Transverse colon (tissue), 4 donors: ENCODE measurements around the gene DEPP1. TPM values are rescaled to one million over a fixed set of nuclear protein-coding genes. Genes with fewer than 3 reads are reported as not detected.
A peak's percentile ranks its signal among the peaks of the same experiment; 100 is the strongest.

Source experiments
- DNase-seq: peaks from one replicate; pipeline ENCODE4 v3.0.0-alpha.2; 2019
- H3K27ac ChIP-seq, 4 donors: fragments of 200-600 bp; sonication (generic); 2 replicates each; pipeline ENCODE4 v1.5.1; 2016 to 2018; ENCODE audit warnings: inconsistent platforms in 4 of 4
- H3K27me3 ChIP-seq: fragments of 200-600 bp; sonication (generic); 2 replicates; pipeline ENCODE4 v1.5.1; 2017; ENCODE audit warnings: inconsistent platforms
- H3K36me3 ChIP-seq, 4 donors: fragments of 200-600 bp; sonication (generic); 2 replicates each; pipeline ENCODE4 v1.5.1; 2017 to 2019; ENCODE audit warnings: inconsistent platforms in 4 of 4
- H3K4me1 ChIP-seq, 4 donors: fragments of 200-600 bp; sonication (generic); 2 replicates each; pipeline ENCODE4 v1.5.1; 2017 to 2020; ENCODE audit warnings: inconsistent platforms in 4 of 4
- H3K4me3 ChIP-seq, 4 donors: fragments of 200-600 bp; sonication (generic); 1 replicate in 1 of 4; 2 replicates in 3 of 4; pipeline versions ENCODE4 v1.5.1 to v1.6.1; 2017 to 2019; ENCODE audit warnings: inconsistent platforms in 4 of 4
- H3K9me3 ChIP-seq, 2 donors: fragments of 200-600 bp; sonication (generic); 2 replicates each; pipeline ENCODE4 v1.5.1; 2017 to 2019; ENCODE audit warnings: inconsistent platforms in 2 of 2
- EP300 ChIP-seq: sonication (generic); formaldehyde crosslinking; IDR thresholded peaks from one replicate; pipeline ENCODE4 v1.6.1; 2017; ENCODE audit warnings: antibody characterized with exemption, low read depth
- POLR2A ChIP-seq: fragments of 450-650 bp; IDR thresholded peaks from one replicate; pipeline ENCODE4 v1.6.1; 2016; ENCODE audit warnings: antibody characterized with exemption, mild to moderate bottlenecking, moderate library complexity
- POLR2AphosphoS5 ChIP-seq, 3 donors: sonication (generic); formaldehyde crosslinking; IDR thresholded peaks; one replicate each; pipeline ENCODE4 v1.6.1; 2016; ENCODE audit warnings: antibody characterized with exemption in 3 of 3
- WGBS, 2 donors: methylation state at CpG; one replicate each; pipeline ENCODE4 v1.1.5; 2018; ENCODE audit warnings: low coverage in 1 of 2; 5-methylcytosine and 5-hydroxymethylcytosine counted together
- in situ Hi-C, 4 donors: fragments of 200-750 bp; cut with MboI; loops; one replicate each; pipeline versions ENCODE4 v1.15.0 to v1.15.1; 2017; ENCODE audit warnings: low sequenced_read_pairs in 3 of 4, low pct_ligation_motif_present in 1 of 4, low pct_unique_long_range_greater_than_20kb in 1 of 4
- intact Hi-C: fragments of 100-400 bp; cut with DNase I; formaldehyde crosslinking; loops from one replicate; pipeline ENCODE4 v1.15.1; 2023; ENCODE audit warnings: low total_unique reads
- total RNA-seq, 4 donors: library from RNA; depleted of rRNA; stranded (reverse); fragments of >200 nt; gene quantifications; one replicate each; pipeline ENCODE4 v1.1.0, GENCODE V29; 2016
- TF ChIP-seq, protein P1 (sequence below), 5 experiments: fragments of 200-600 bp in 3 of 5; fragments of 450-650 bp in 2 of 5; sonication (generic) in 3 of 5; IDR thresholded peaks; 1 replicate in 2 of 5; 2 replicates in 3 of 5; pipeline ENCODE4 v1.5.1; 2016 to 2017; ENCODE audit warnings: antibody characterized with exemption in 5 of 5, inconsistent platforms in 3 of 5, mild to moderate bottlenecking in 2 of 5, moderate library complexity in 1 of 5

DEPP1 gene
- total RNA-seq, 4 donors from 2014 or later: 14.6 to 109 (median 76.6) TPM

DNA sequence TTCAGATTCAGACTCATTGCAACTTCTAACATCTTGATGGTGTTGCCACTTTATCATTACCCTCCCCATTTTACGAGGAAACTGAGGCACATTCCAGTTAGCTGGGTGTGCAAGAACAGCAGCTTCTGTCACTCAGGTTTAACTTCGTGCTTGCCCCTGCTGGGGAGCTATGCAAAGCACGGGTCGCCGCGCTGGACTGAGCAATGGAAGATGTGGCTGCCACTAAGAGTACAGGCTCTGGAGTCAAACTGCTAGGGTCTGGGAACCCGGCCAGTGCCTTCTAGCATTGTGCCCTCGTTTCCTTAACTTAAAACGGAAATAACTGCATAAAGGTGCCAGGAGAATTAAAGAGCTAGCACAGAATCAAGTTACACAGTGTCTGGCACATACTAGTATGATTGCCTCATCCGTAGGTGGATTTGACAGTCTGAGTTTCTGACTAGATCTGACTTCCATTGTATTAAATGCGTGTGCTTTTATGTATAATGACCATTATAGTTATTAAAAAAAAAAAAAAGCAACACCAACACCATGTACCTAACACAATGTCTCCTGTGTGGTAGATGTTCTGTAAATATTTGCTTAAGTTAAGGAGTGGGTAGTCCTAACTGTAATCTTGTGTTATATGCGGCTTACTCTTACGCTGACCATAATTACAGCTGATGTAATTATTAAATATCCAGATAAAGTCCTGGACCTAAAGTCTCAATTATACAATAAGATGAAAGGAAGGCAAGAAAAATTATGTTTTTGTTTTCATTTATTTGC, 23.0 kb upstream of the DEPP1 start:
- H3K36me3 ChIP-seq: peaks cover 0 to 10% (median 4%) of the 10 kb centered on the region in 4 donors
- H3K27ac ChIP-seq: peak overlapping the region; percentile 90 to 95 (median 94)
- in situ Hi-C loops: no loop called here
- H3K27me3 ChIP-seq: no peaks in the 10 kb centered on the region
- no peaks in the 10 kb centered on the region for H3K9me3 ChIP-seq
- peak overlapping the region; percentile 27 to 63 (median 56) for H3K4me3 ChIP-seq
- TF ChIP-seq, protein P1, sequence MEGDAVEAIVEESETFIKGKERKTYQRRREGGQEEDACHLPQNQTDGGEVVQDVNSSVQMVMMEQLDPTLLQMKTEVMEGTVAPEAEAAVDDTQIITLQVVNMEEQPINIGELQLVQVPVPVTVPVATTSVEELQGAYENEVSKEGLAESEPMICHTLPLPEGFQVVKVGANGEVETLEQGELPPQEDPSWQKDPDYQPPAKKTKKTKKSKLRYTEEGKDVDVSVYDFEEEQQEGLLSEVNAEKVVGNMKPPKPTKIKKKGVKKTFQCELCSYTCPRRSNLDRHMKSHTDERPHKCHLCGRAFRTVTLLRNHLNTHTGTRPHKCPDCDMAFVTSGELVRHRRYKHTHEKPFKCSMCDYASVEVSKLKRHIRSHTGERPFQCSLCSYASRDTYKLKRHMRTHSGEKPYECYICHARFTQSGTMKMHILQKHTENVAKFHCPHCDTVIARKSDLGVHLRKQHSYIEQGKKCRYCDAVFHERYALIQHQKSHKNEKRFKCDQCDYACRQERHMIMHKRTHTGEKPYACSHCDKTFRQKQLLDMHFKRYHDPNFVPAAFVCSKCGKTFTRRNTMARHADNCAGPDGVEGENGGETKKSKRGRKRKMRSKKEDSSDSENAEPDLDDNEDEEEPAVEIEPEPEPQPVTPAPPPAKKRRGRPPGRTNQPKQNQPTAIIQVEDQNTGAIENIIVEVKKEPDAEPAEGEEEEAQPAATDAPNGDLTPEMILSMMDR (IDR thresholded peaks at IDR 0.05): peak; percentile 13 to 49 (median 23)
- peak; percentile 3 to 45 (median 32) for TF ChIP-seq POLR2AphosphoS5 (IDR thresholded peaks at IDR 0.05)
- TF ChIP-seq EP300: no peak
- peak; percentile 39 for TF ChIP-seq POLR2A
- intact Hi-C loops: loop anchor here (2.0 kb wide), 1 partner anchor 43 kb away; the partner anchor contains the start of gene RASSF4
- DNase-seq: peak; percentile 66
- 8 to 26% methylated on average over 4 to 13 of the region's 13 CpGs for WGBS, 2 donors
- peaks cover 13 to 49% (median 22%) of the 10 kb centered on the region in 4 donors for H3K4me1 ChIP-seq

GRCh38 chr10:45000752-45001380, 22.3 kb upstream of the DEPP1 start, which contains the start of gene ZNF22:
Gene ZNF22, plus strand, starts transcription at chr10:45000923. Its CDS starts 2,446 bp downstream, at chr10:45003369.
- Histone ChIP-seq H3K9me3 (no peaks in the 10 kb centered on the region), H3K27ac (peak within 1 kb of the TSS; percentile 90 to 95 (median 94)), H3K36me3 (peaks cover 0 to 10% (median 4%) of the 10 kb centered on the region in 4 donors), H3K4me1 (peaks cover 18 to 56% (median 28%) of the 10 kb centered on the region in 4 donors), H3K27me3 (no peaks in the 10 kb centered on the region), H3K4me3 (peak within 1 kb of the TSS; percentile 29 to 63 (median 56))
- in situ Hi-C loops: no loop called here
- TF ChIP-seq, protein P1 (IDR thresholded peaks at IDR 0.05): peak in 4 of 5 experiments; percentile 7 to 29 (median 24)
- no peak for TF ChIP-seq EP300
- TF ChIP-seq POLR2AphosphoS5 (IDR thresholded peaks at IDR 0.05): peak in 2 of 3 donors; percentile 52 to 78
- peak; percentile 35 for TF ChIP-seq POLR2A
- intact Hi-C loops: no loop called here
- peak; percentile 74 for DNase-seq
- 0% methylated on average over 38 of the region's 79 CpGs; no CpG with 5 or more reads in 1 of the 2 donors for WGBS, 2 donors

GRCh38 chr10:45000138-45000751, 21.6 kb upstream of the DEPP1 start:
- in situ Hi-C loops: no loop called here
- peak overlapping the region; percentile 90 to 95 (median 94) for H3K27ac ChIP-seq
- H3K4me3 ChIP-seq: peak overlapping the region; percentile 29 to 63 (median 56)
- WGBS, 2 donors: 36 to 42% methylated on average over 7 to 12 of the region's 12 CpGs
- DNase-seq: peak; percentile 52
- no peaks in the 10 kb centered on the region for H3K27me3 ChIP-seq
- no peaks in the 10 kb centered on the region for H3K9me3 ChIP-seq
- H3K36me3 ChIP-seq: peaks cover 0 to 10% (median 4%) of the 10 kb centered on the region in 4 donors
- peaks cover 20 to 58% (median 32%) of the 10 kb centered on the region in 4 donors for H3K4me1 ChIP-seq
- TF ChIP-seq POLR2A: peak; percentile 8
- TF ChIP-seq EP300: no peak
- TF ChIP-seq, protein P1 (IDR thresholded peaks at IDR 0.05): peak in 1 of 5 experiments; percentile 25
- TF ChIP-seq POLR2AphosphoS5 (IDR thresholded peaks at IDR 0.05): peak in 2 of 3 donors; percentile 12 to 25
- intact Hi-C loops: no loop called here
